Stimulated activated CD8-positive, alpha-beta memory T cell treated with anti-CD3 and anti-CD28 coated beads, Interleukin-4, amount 100 ng/mL, for 1 hour (primary cell): ENCODE data around the gene ELOB.
A peak's percentile ranks its signal among the peaks of the same experiment; 100 is the strongest.

Experiments
- DNase-seq, 2 donors: peaks; one replicate each; pipeline ENCODE4 v3.0.0-alpha.2; 2020; ENCODE audit warnings: low read depth in 2 of 2, low spot score in 1 of 2

ELOB gene

GRCh38 chr16:2777231-2777902 lies at the start of gene ELOB:
Gene ELOB, minus strand, starts transcription at chr16:2777280. Its CDS starts 41 bp downstream, at chr16:2777239.
- DNase-seq, result peak; percentile 78 to 80

- no peak for DNase-seq
These were observed 48.8 kb upstream of the ELOB start for GRCh38 chr16:2825906-2826305.

GRCh38 chr16:2825049-2825742 lies 48.1 kb upstream of the ELOB start:
- no peak for DNase-seq

GRCh38 chr16:2824626-2825025 lies 47.5 kb upstream of the ELOB start:
- no peak for DNase-seq

GRCh38 chr16:2822496-2822895 lies 45.4 kb upstream of the ELOB start:
- no peak for DNase-seq

- no peak for DNase-seq
These were observed 45.0 kb upstream of the ELOB start for GRCh38 chr16:2822158-2822495.

- DNase-seq, result no peak
These were observed 44.5 kb upstream of the ELOB start for GRCh38 chr16:2821487-2822157.

- DNase-seq, result no peak
These were observed 43.9 kb upstream of the ELOB start for GRCh38 chr16:2820836-2821486.

- no peak for DNase-seq
These were observed 43.1 kb upstream of the ELOB start for GRCh38 chr16:2819939-2820835.

GRCh38 chr16:2819179-2819938 lies 42.3 kb upstream of the ELOB start:
- no peak for DNase-seq

GRCh38 chr16:2818272-2818876 lies 41.3 kb upstream of the ELOB start:
- no peak for DNase-seq

- no peak for DNase-seq
These were observed 40.5 kb upstream of the ELOB start for GRCh38 chr16:2817340-2818271.

- no peak for DNase-seq
These were observed 39.8 kb upstream of the ELOB start, which contains the start of gene PRSS21 for GRCh38 chr16:2816751-2817339. Gene PRSS21, plus strand, starts transcription at chr16:2817237. Its CDS starts 32 bp downstream, at chr16:2817269.

GRCh38 chr16:2815299-2815771 lies 38.3 kb upstream of the ELOB start:
- no peak for DNase-seq

GRCh38 chr16:2814551-2815298 lies 37.6 kb upstream of the ELOB start:
- DNase-seq, result no peak

GRCh38 chr16:2813771-2814221 lies 36.7 kb upstream of the ELOB start:
- DNase-seq, result no peak
